H1 (cell line): ENCODE results near the gene RFPL1. TPM values are rescaled to one million over a fixed set of nuclear protein-coding genes. Genes with fewer than 3 reads are reported as not detected.
"Not testable (repeated sequence)": the region's sequence is repeated elsewhere in the genome, so short reads cannot be mapped to it uniquely, and the experiment has no call there.

Source experiments
- CTCF ChIA-PET: fragments of 300-600 bp; sonication (Branson Sonifier 250); formaldehyde crosslinking; loops from one replicate; lab custom pipeline; 2021; ENCODE audit not compliant: partially characterized antibody; lab: Charles Lee
- POLR2A ChIA-PET: fragments of 300-600 bp; sonication (Branson Sonifier 250); formaldehyde crosslinking; loops from one replicate; lab custom pipeline; 2021; ENCODE audit warnings: inconsistent platforms; ENCODE audit not compliant: partially characterized antibody; lab: Charles Lee
- DNase-seq, 2 experiments: peaks; one replicate each; pipeline versions ENCODE4 v3.0.0 to v3.0.0-alpha.2; 2010 to 2022; ENCODE audit warnings: low spot score in 2 of 2, low read depth in 1 of 2, mixed read lengths in 1 of 2
- FAIRE-seq: peaks from 2 replicates; lab custom pipeline; 2011; peaks lifted over from hg19 to GRCh38; lab: Jason Lieb, UNC
- H2AFZ ChIP-seq: 2 replicates; pipeline ENCODE4 v1.8.1; 2012; ENCODE audit warnings: low read length, inconsistent platforms
- H2AK5ac ChIP-seq: 2 replicates; pipeline ENCODE4 v1.6.1; 2013; ENCODE audit warnings: low read depth, low read length
- H2BK120ac ChIP-seq: replicated peaks from 2 replicates; pipeline ENCODE3; 2013; ENCODE audit warnings: low read depth, low read length, inconsistent platforms
- H2BK12ac ChIP-seq: 2 replicates; pipeline ENCODE4 v1.6.1; 2013; ENCODE audit warnings: low read depth, low read length
- H2BK15ac ChIP-seq: 2 replicates; pipeline ENCODE4 v1.6.1; 2013; ENCODE audit warnings: low read length
- H2BK20ac ChIP-seq: 2 replicates; pipeline ENCODE4 v1.6.1; 2013; ENCODE audit warnings: low read length
- H2BK5ac ChIP-seq: 2 replicates; pipeline ENCODE4 v1.6.1; 2013; ENCODE audit warnings: low read depth, low read length
- H3K14ac ChIP-seq: 2 replicates; pipeline ENCODE4 v1.6.1; 2013; ENCODE audit warnings: inconsistent platforms; ENCODE audit not compliant: insufficient read length
- H3K18ac ChIP-seq: 2 replicates; pipeline ENCODE4 v1.6.1; 2013; ENCODE audit warnings: low read length; ENCODE audit errors: extremely low read depth
- H3K23ac ChIP-seq: 2 replicates; pipeline ENCODE4 v1.6.1; 2013; ENCODE audit warnings: inconsistent platforms; ENCODE audit not compliant: insufficient read length
- H3K23me2 ChIP-seq: 2 replicates; pipeline ENCODE4 v1.6.1; 2013; ENCODE audit warnings: low read depth, low read length
- H3K27ac ChIP-seq: 2 replicates; pipeline ENCODE4 v1.6.1; 2011; ENCODE audit warnings: low read depth, low read length, inconsistent platforms
- H3K27me3 ChIP-seq, 4 experiments: replicated peaks in 1 of 4; 1 replicate in 1 of 4; 2 replicates in 3 of 4; pipeline versions ENCODE4 v1.6.1 to v1.8.1; 2011 to 2013; ENCODE audit warnings: low read length in 3 of 4, mild to moderate bottlenecking in 3 of 4, inconsistent platforms in 2 of 4, mixed read lengths in 2 of 4, moderate library complexity in 1 of 4; ENCODE audit not compliant: control insufficient read depth in 3 of 4, insufficient read depth in 3 of 4; ENCODE audit errors: extremely low read depth in 1 of 4
- H3K36me3 ChIP-seq, 4 experiments: 2 replicates each; pipeline versions ENCODE4 v1.6.1 to v1.8.1; 2011 to 2013; ENCODE audit warnings: mild to moderate bottlenecking in 4 of 4, low read length in 3 of 4, moderate library complexity in 2 of 4, control low read depth in 1 of 4, inconsistent platforms in 1 of 4; ENCODE audit not compliant: insufficient read depth in 4 of 4, control insufficient read depth in 2 of 4
- H3K4ac ChIP-seq: replicated peaks from 2 replicates; pipeline ENCODE3; 2013; ENCODE audit warnings: low read length, low read depth, mixed read lengths, inconsistent platforms; ENCODE audit not compliant: insufficient read length
- H3K4me1 ChIP-seq, 4 experiments: replicated peaks in 1 of 4; 1 replicate in 1 of 4; 2 replicates in 3 of 4; pipeline versions ENCODE4 v1.6.1 to v1.8.1; 2011 to 2013; ENCODE audit warnings: low read length in 3 of 4, inconsistent platforms in 2 of 4, mixed read lengths in 1 of 4; ENCODE audit not compliant: insufficient read depth in 4 of 4, control insufficient read depth in 3 of 4
- H3K4me2 ChIP-seq, 2 experiments: 2 replicates each; pipeline versions ENCODE4 v1.6.1 to v1.8.1; 2011 to 2013; ENCODE audit warnings: low read depth in 2 of 2, low read length in 2 of 2, control low read depth in 1 of 2, inconsistent platforms in 1 of 2, mild to moderate bottlenecking in 1 of 2; ENCODE audit not compliant: insufficient read depth in 1 of 2
- H3K4me3 ChIP-seq, 4 experiments: fragments of 200-600, 300-600 bp in 1 of 4; sonication (generic), shearing (Covaris generic), sonication (Bioruptor Twin) in 1 of 4; 2 replicates each; pipeline versions ENCODE4 v1.5.1 to v1.8.1; 2011 to 2016; ENCODE audit warnings: low read length in 4 of 4, low read depth in 3 of 4, control low read depth in 2 of 4, inconsistent platforms in 2 of 4, mild to moderate bottlenecking in 2 of 4, mixed read lengths in 1 of 4, moderate library complexity in 1 of 4; ENCODE audit not compliant: insufficient read depth in 2 of 4; ENCODE audit errors: extremely low read depth in 1 of 4
- H3K56ac ChIP-seq: replicated peaks from 2 replicates; pipeline ENCODE3; 2013; ENCODE audit warnings: low read depth, mild to moderate bottlenecking, mixed read lengths, low read length, inconsistent platforms; ENCODE audit not compliant: insufficient read length
- H3K79me1 ChIP-seq: 2 replicates; pipeline ENCODE4 v1.6.1; 2013; ENCODE audit warnings: low read depth, low read length, control low read depth
- H3K79me2 ChIP-seq, 2 experiments: 2 replicates each; pipeline versions ENCODE4 v1.6.1 to v1.8.1; 2012 to 2013; ENCODE audit warnings: low read length in 2 of 2, mild to moderate bottlenecking in 2 of 2, inconsistent platforms in 1 of 2; ENCODE audit not compliant: insufficient read depth in 2 of 2, control insufficient read depth in 1 of 2
- H3K9ac ChIP-seq, 4 experiments: replicated peaks in 1 of 4; 1 replicate in 1 of 4; 2 replicates in 3 of 4; pipeline versions ENCODE4 v1.6.1 to v1.8.1; 2011 to 2013; ENCODE audit warnings: low read depth in 3 of 4, low read length in 3 of 4, control low read depth in 2 of 4, mild to moderate bottlenecking in 2 of 4, moderate library complexity in 2 of 4, inconsistent platforms in 1 of 4; ENCODE audit errors: extremely low read depth in 1 of 4
- H3K9me3 ChIP-seq, 2 experiments: 2 replicates each; pipeline versions ENCODE4 v1.6.1 to v1.8.1; 2012 to 2013; ENCODE audit warnings: mild to moderate bottlenecking in 2 of 2, moderate library complexity in 2 of 2, control low read depth in 1 of 2, inconsistent platforms in 1 of 2, low read depth in 1 of 2, low read length in 1 of 2, mixed read lengths in 1 of 2; ENCODE audit not compliant: insufficient read depth in 2 of 2
- H4K20me1 ChIP-seq, 2 experiments: replicated peaks in 1 of 2; 2 replicates each; pipeline versions ENCODE3 to v1.8.1; 2011 to 2013; ENCODE audit warnings: inconsistent platforms in 2 of 2, low read length in 2 of 2, mild to moderate bottlenecking in 1 of 2; ENCODE audit not compliant: insufficient read depth in 2 of 2, control insufficient read depth in 1 of 2
- H4K5ac ChIP-seq: 2 replicates; pipeline ENCODE4 v1.6.1; 2013; ENCODE audit warnings: low read length, low read depth, mixed read lengths, inconsistent platforms; ENCODE audit not compliant: insufficient read length
- H4K8ac ChIP-seq: 2 replicates; pipeline ENCODE4 v1.8.0; 2013; ENCODE audit warnings: mild to moderate bottlenecking, moderate library complexity, low read length, inconsistent platforms; ENCODE audit not compliant: insufficient read depth; ENCODE audit errors: extremely low read depth
- H4K91ac ChIP-seq: replicated peaks from 2 replicates; pipeline ENCODE3; 2013; ENCODE audit warnings: low read length, mixed read lengths, inconsistent platforms; ENCODE audit not compliant: insufficient read length
- WGBS, 2 experiments: shearing (Covaris generic) in 1 of 2; methylation state at CpG; one replicate each; pipeline versions ENCODE4 v1.1.6 to v1.1.7; 2013 to 2015; ENCODE audit warnings: low lambda C conversion rate in 2 of 2, mixed read lengths in 2 of 2, inconsistent platforms in 1 of 2, low coverage in 1 of 2, missing lambda C conversion rate in 1 of 2; ENCODE audit not compliant: insufficient replicate concordance in 2 of 2, insufficient coverage in 1 of 2, insufficient read length in 1 of 2; ENCODE audit errors: extremely low coverage in 1 of 2, missing lambda C conversion rate in 1 of 2; 5-methylcytosine and 5-hydroxymethylcytosine counted together
- long read RNA-seq, 2 experiments: library from RNA in 1 of 2; library from capped mRNA in 1 of 2; stranded (forward); transcript quantifications; one replicate each; pipeline ENCODE4 v2.0.0, GENCODE V29; 2021; ENCODE audit warnings: inconsistent platforms in 1 of 2
- polyA minus RNA-seq, 3 experiments: library from RNA; depleted of rRNA, polyadenylated mRNA; stranded (reverse); fragments of >200 nt; gene quantifications; 1 replicate in 2 of 3; 2 replicates in 1 of 3; pipeline ENCODE4 v1.2.3, GENCODE V29; 2011
- polyA plus RNA-seq, 7 experiments: library from polyadenylated mRNA; depleted of rRNA in 3 of 7; stranded (reverse) in 5 of 7; unstranded in 2 of 7; fragments of >200 nt in 5 of 7; fragments of 200-250 nt in 2 of 7; gene quantifications; 1 replicate in 5 of 7; 2 replicates in 1 of 7; 4 replicates in 1 of 7; pipeline versions ENCODE4 v1.2.1 to v1.2.3, GENCODE V29; 2011 to 2013; ENCODE audit warnings: missing spikeins in 2 of 7, mixed read lengths in 2 of 7
- total RNA-seq: library from RNA; stranded (reverse); fragmentation: NEBNext Ultra II Directional; extraction: Animal tissue kit (Norgen Biotek cat#: 25700); gene quantifications from 2 replicates; pipeline ENCODE4 v1.2.1, GENCODE V29; 2021

RFPL1 gene
- not detected in 2 replicates for total RNA-seq
- polyA plus RNA-seq (2011; rRNA removed), result not detected in 2 replicates
- not detected for polyA plus RNA-seq (2011; cell fraction: cytosol; rRNA removed)
- polyA plus RNA-seq (2011; cell fraction: nucleus; rRNA removed), result not detected
- 0.31 TPM in 1 of 4 replicates, not detected in the others for polyA plus RNA-seq (2012, experiment 1 of 2)
- not detected for polyA plus RNA-seq (2012, experiment 2 of 2)
- polyA plus RNA-seq (2013, experiment 1 of 2), result not detected
- not detected for polyA plus RNA-seq (2013, experiment 2 of 2)
- not detected in 2 replicates for polyA minus RNA-seq (2011; rRNA and poly(A)+ RNA removed)
- polyA minus RNA-seq (2011; cell fraction: cytosol; rRNA and poly(A)+ RNA removed), result not detected
- polyA minus RNA-seq (2011; cell fraction: nucleus; rRNA and poly(A)+ RNA removed), result not detected
- long read RNA-seq, experiment 1, result 0 reads
- long read RNA-seq, experiment 2, result 0 reads

DNA sequence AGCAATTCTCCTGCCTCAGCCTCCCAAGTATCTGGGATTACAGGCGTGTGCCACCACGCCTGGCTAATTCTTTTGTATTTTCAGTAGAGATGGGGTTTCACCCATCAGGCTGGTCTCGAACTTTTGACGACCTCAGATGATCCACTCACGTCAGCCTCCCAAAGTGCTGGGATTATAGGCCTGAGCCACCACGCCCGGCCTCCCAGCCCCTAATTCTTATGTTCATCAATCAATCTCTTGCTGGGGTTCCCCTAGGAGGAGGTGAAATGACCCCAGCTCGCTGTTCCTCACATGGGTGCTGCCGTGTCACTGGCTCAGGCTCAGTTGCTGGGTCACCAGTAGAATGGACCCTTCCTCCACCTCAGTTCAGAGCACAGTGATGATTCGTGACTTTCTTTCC, at the start of gene RFPL1:
RFPL1 (plus strand) TSS at position 301 of the 400 bp plus-strand sequence.
- not testable (repeated sequence) for H3K4me1 ChIP-seq, H3K14ac ChIP-seq, H4K20me1 ChIP-seq, H3K4me3 ChIP-seq, H2BK20ac ChIP-seq, H3K4ac ChIP-seq, FAIRE-seq, H2BK5ac ChIP-seq, H4K8ac ChIP-seq, H2AK5ac ChIP-seq, H3K4me2 ChIP-seq, H3K9me3 ChIP-seq, H3K56ac ChIP-seq, H2BK15ac ChIP-seq, H2BK120ac ChIP-seq, H3K36me3 ChIP-seq, H3K23me2 ChIP-seq, H2BK12ac ChIP-seq, DNase-seq, H3K79me2 ChIP-seq, H3K27ac ChIP-seq, H2AFZ ChIP-seq, H3K23ac ChIP-seq, H3K18ac ChIP-seq, H3K9ac ChIP-seq, H4K91ac ChIP-seq, H3K79me1 ChIP-seq, H3K27me3 ChIP-seq, H4K5ac ChIP-seq
- CTCF ChIA-PET, result interaction anchor here (1.2 kb wide), 1 partner anchor 23 kb away, joined by 4 read pairs; no protein-coding TSS in a partner anchor
- 95% methylated on average over 10 of the region's 10 CpGs; no CpG with 5 or more reads in 1 of the 2 experiments for WGBS, 2 experiments
- POLR2A ChIA-PET, result interaction anchor here (0.7 kb wide), 1 partner anchor 26 kb away, joined by 3 read pairs; no protein-coding TSS in a partner anchor
